HEK293T (cell line): ENCODE results near the gene PLPP2.

Experiments used
- CTCF ChIA-PET: fragments of 350-600 bp; formaldehyde crosslinking; extraction: SDS; loops from one replicate; lab custom pipeline; 2021; ENCODE audit warnings: antibody characterized with exemption, inconsistent platforms; lab: Yijun Ruan, JAX
- POLR2A ChIA-PET: fragments of 350-600 bp; formaldehyde crosslinking; extraction: SDS; loops from one replicate; lab custom pipeline; 2020; ENCODE audit warnings: antibody characterized with exemption, inconsistent platforms; lab: Yijun Ruan, JAX
- DNase-seq: peaks from one replicate; pipeline ENCODE4 v3.0.0; 2012; ENCODE audit warnings: mixed read lengths; ENCODE audit errors: extremely low spot score
- ARNT ChIP-seq: fragments of 450-650 bp; IDR thresholded peaks from 2 replicates; pipeline ENCODE4 v1.6.1; 2017; ENCODE audit warnings: mild to moderate bottlenecking
- BHLHE40 ChIP-seq: fragments of 450-650 bp; IDR thresholded peaks from 2 replicates; pipeline ENCODE4 v1.6.1; 2016; ENCODE audit warnings: mild to moderate bottlenecking, moderate library complexity, borderline replicate concordance
- CTBP1 ChIP-seq: fragments of 450-650 bp; IDR thresholded peaks from 2 replicates; pipeline ENCODE4 v1.6.1; 2016; ENCODE audit warnings: borderline replicate concordance
- ELF4 ChIP-seq: fragments of 450-650 bp; IDR thresholded peaks from 2 replicates; pipeline ENCODE4 v1.6.1; 2017; ENCODE audit warnings: antibody characterized with exemption
- FOXA1 ChIP-seq: fragments of 450-650 bp; IDR thresholded peaks from 2 replicates; pipeline ENCODE4 v1.6.1; 2016; ENCODE audit warnings: mild to moderate bottlenecking
- FOXK2 ChIP-seq: fragments of 450-650 bp; IDR thresholded peaks from 2 replicates; pipeline ENCODE4 v1.6.1; 2016; ENCODE audit warnings: mild to moderate bottlenecking
- FOXM1 ChIP-seq: fragments of 450-650 bp; IDR thresholded peaks from 2 replicates; pipeline ENCODE4 v1.6.1; 2017; ENCODE audit warnings: mild to moderate bottlenecking, borderline replicate concordance
- HDGF ChIP-seq: fragments of 450-650 bp; IDR thresholded peaks from 2 replicates; pipeline ENCODE4 v1.6.1; 2017; ENCODE audit warnings: antibody characterized with exemption, borderline replicate concordance
- L3MBTL2 ChIP-seq: fragments of 450-650 bp; conservative IDR thresholded peaks from 2 replicates; pipeline ENCODE4 v1.6.1; 2016; ENCODE audit warnings: mild to moderate bottlenecking
- LEF1 ChIP-seq: fragments of 450-650 bp; IDR thresholded peaks from 2 replicates; pipeline ENCODE4 v1.6.1; 2017; ENCODE audit warnings: mild to moderate bottlenecking, borderline replicate concordance
- NFRKB ChIP-seq: fragments of 450-650 bp; IDR thresholded peaks from 2 replicates; pipeline ENCODE4 v1.6.1; 2016; ENCODE audit warnings: mild to moderate bottlenecking, moderate library complexity
- PKNOX1 ChIP-seq: fragments of 450-650 bp; IDR thresholded peaks from 2 replicates; pipeline ENCODE4 v1.6.1; 2016
- SP1 ChIP-seq: fragments of 450-650 bp; IDR thresholded peaks from 2 replicates; pipeline ENCODE4 v1.6.1; 2017
- SUZ12 ChIP-seq: fragments of 450-650 bp; IDR thresholded peaks from 2 replicates; pipeline ENCODE4 v1.6.1; 2016; ENCODE audit warnings: mild to moderate bottlenecking
- TARDBP ChIP-seq: fragments of 450-650 bp; IDR thresholded peaks from 2 replicates; pipeline ENCODE4 v1.6.1; 2016
- ZNF384 ChIP-seq: fragments of 450-650 bp; IDR thresholded peaks from 2 replicates; pipeline ENCODE4 v1.6.1; 2016

The PLPP2 gene

GRCh38 chr19:294946-295686 lies 3.9 kb upstream of the PLPP2 start:
- CTCF ChIA-PET, result no interaction called here
- POLR2A ChIA-PET, result no interaction called here
- TF ChIP-seq ARNT (no peak), BHLHE40 (no peak), FOXM1 (no peak), LEF1 (no peak), TARDBP (no peak), SUZ12 (no peak), HDGF (no peak)
- DNase-seq, result peak; percentile 57

- ChIA-PET POLR2A (no interaction called here), CTCF (no interaction called here)
- TF ChIP-seq ELF4, result no peak
- TF ChIP-seq CTBP1, result no peak
- TF ChIP-seq HDGF, result no peak
- no peak for TF ChIP-seq FOXK2
- TF ChIP-seq NFRKB, result no peak
- no peak for TF ChIP-seq BHLHE40
- TF ChIP-seq L3MBTL2, result no peak
- TF ChIP-seq FOXM1, result no peak
- DNase-seq, result no peak
These were observed 3.2 kb upstream of the PLPP2 start for GRCh38 chr19:294341-294945.

GRCh38 chr19:293436-294110 lies 2.4 kb upstream of the PLPP2 start:
- DNase-seq, result no peak
- POLR2A ChIA-PET, result no interaction called here
- TF ChIP-seq SUZ12, result no peak
- no peak for TF ChIP-seq BHLHE40
- TF ChIP-seq CTBP1, result no peak
- no peak for TF ChIP-seq FOXM1
- no peak for TF ChIP-seq ARNT
- TF ChIP-seq SP1, result no peak
- no peak for TF ChIP-seq FOXK2
- TF ChIP-seq ZNF384, result no peak
- TF ChIP-seq ELF4, result no peak
- no peak for TF ChIP-seq LEF1
- TF ChIP-seq TARDBP, result no peak
- TF ChIP-seq FOXA1, result no peak
- TF ChIP-seq HDGF, result no peak
- no peak for TF ChIP-seq PKNOX1
- TF ChIP-seq NFRKB, result no peak
- no peak for TF ChIP-seq L3MBTL2
- CTCF ChIA-PET, result no interaction called here

GRCh38 chr19:292951-293350 lies 1.7 kb upstream of the PLPP2 start:
- ChIA-PET POLR2A (no interaction called here), CTCF (no interaction called here)
- TF ChIP-seq NFRKB (no peak), LEF1 (no peak), PKNOX1 (no peak), SUZ12 (no peak), FOXA1 (no peak), ZNF384 (no peak), BHLHE40 (no peak), CTBP1 (no peak), FOXK2 (no peak), ELF4 (no peak), HDGF (no peak), L3MBTL2 (no peak), SP1 (no peak), ARNT (no peak)
- no peak for DNase-seq

- TF ChIP-seq BHLHE40 (no peak), TARDBP (no peak), ARNT (no peak), L3MBTL2 (no peak), HDGF (no peak), PKNOX1 (no peak), NFRKB (no peak), SP1 (no peak), FOXK2 (no peak), LEF1 (no peak), ZNF384 (no peak), CTBP1 (no peak), SUZ12 (no peak), FOXA1 (no peak), FOXM1 (no peak)
- CTCF ChIA-PET, result no interaction called here
- POLR2A ChIA-PET, result no interaction called here
- no peak for DNase-seq
These were observed 1.2 kb upstream of the PLPP2 start for GRCh38 chr19:292281-292884.
